ENCODE results near the gene MYO1E. TPM values are rescaled to one million over a fixed set of nuclear protein-coding genes. Genes with fewer than 3 reads are reported as not detected.
"Not testable (repeated sequence)": the region's sequence is repeated elsewhere in the genome, so short reads cannot be mapped to it uniquely, and the experiment has no call there.

The MYO1E gene
- total RNA-seq, 1 donor from 2014 or later, result 23.6 TPM

DNA sequence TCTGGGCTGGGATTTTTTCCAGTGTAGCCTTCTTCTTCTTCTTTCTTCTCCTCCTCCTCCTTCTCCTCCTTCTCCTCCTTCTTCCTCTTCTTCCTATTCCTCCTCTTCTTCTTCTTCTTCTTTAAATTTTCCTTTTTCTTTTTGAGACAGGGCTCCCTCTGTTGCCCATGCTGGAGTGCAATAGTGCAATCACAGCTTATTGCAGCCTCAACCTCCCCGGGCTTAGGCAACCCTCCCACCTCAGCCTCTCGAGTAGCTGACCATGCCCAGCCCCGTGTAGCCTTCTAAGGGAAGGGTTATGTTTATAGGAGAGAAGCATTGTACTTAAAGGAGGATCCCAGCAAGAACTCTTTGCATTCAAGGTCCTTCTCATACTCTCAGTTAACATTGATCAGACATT is 24.0 kb upstream of the MYO1E start:
- H3K4me3 ChIP-seq, result no peak overlapping the region
- no peaks in the 10 kb centered on the region for H3K27me3 ChIP-seq (ENCODE audit: low read depth)
- H3K4me1 ChIP-seq, result peaks cover 10% of the 10 kb centered on the region
- intact Hi-C loops (cut with micrococcal nuclease), result no loop called here
- H3K27ac ChIP-seq (replicated peaks), result no peak overlapping the region
- no peak for DNase-seq
- TF ChIP-seq, protein P1, sequence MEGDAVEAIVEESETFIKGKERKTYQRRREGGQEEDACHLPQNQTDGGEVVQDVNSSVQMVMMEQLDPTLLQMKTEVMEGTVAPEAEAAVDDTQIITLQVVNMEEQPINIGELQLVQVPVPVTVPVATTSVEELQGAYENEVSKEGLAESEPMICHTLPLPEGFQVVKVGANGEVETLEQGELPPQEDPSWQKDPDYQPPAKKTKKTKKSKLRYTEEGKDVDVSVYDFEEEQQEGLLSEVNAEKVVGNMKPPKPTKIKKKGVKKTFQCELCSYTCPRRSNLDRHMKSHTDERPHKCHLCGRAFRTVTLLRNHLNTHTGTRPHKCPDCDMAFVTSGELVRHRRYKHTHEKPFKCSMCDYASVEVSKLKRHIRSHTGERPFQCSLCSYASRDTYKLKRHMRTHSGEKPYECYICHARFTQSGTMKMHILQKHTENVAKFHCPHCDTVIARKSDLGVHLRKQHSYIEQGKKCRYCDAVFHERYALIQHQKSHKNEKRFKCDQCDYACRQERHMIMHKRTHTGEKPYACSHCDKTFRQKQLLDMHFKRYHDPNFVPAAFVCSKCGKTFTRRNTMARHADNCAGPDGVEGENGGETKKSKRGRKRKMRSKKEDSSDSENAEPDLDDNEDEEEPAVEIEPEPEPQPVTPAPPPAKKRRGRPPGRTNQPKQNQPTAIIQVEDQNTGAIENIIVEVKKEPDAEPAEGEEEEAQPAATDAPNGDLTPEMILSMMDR (IDR thresholded peaks at IDR 0.05; ENCODE audit: borderline replicate concordance), result no peak
- H3K9me3 ChIP-seq (replicated peaks), result no peaks in the 10 kb centered on the region
- no peaks in the 10 kb centered on the region for H3K36me3 ChIP-seq

DNA sequence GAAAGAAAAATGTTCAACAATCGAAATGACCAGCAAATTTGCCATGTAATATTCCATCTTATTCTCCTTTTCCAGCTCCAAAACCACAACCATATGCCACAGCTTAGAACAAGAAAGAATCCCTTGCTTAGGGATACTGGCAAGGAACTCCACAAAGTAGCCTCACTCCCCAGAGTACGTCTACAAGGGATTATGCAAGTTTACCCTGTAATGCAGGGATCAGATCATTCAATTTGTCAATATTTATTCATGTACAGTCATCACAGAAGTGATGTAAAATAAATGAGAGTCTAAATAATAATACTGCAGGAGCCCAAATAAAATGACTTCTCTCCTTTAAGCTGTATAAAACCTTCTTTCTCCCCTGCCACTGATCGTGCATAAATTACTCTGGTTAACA is 23.5 kb upstream of the MYO1E start:
- Histone ChIP-seq H3K27me3 (ENCODE audit: low read depth) (no peaks in the 10 kb centered on the region), H3K36me3 (no peaks in the 10 kb centered on the region), H3K4me1 (peaks cover 10% of the 10 kb centered on the region), H3K9me3 (replicated peaks) (no peaks in the 10 kb centered on the region), H3K27ac (replicated peaks) (no peak overlapping the region), H3K4me3 (no peak overlapping the region)
- intact Hi-C loops (cut with micrococcal nuclease), result no loop called here
- DNase-seq, result no peak
- TF ChIP-seq, protein P1 (IDR thresholded peaks at IDR 0.05; ENCODE audit: borderline replicate concordance), result no peak

DNA sequence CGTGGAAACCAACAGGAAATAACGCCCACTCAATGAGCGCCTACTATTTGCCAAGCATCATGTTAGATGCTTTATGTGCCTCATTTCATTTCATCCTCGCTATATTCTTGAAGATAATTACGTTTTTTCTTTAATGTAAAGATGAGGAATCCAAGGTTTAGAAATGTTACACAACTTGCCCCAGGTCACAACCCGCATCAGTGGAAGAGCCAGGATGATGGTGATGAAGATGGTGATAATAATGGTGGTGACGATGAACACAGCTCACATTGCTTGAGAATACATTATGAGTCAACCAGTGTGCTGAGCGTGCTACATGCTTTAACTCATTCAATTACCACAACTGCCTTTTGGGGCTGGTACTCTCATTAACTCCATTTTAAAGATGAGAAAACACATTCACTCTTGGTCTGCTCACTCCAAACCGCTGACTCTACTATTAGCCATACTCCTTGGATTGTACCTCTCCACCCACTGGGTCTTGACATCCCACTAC is 21.5 kb upstream of the MYO1E start:
- H3K9me3 ChIP-seq (replicated peaks), result no peaks in the 10 kb centered on the region
- no peak for DNase-seq
- intact Hi-C loops (cut with micrococcal nuclease), result no loop called here

DNA sequence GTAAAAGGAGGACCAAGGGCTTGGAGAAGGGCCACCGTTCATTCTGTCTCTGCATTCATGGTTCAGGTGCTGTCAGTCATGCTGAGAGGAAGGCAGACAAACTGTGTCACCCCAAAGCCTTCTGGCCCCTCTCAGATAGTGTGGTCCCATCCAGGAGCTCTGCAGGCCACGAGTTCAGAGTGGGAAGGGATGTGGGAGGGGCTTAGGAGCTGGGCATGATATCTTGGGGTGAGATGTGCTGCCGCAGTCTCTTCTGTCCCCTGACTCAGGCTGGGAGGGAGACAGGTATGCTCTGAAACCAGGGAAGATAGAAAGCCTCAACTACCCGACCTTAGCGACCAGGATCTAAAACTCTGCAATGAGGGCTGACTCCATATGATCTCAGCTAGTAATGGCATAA is 19.6 kb upstream of the MYO1E start:
- TF ChIP-seq, protein P1 (IDR thresholded peaks at IDR 0.05; ENCODE audit: borderline replicate concordance), result no peak
- intact Hi-C loops (cut with micrococcal nuclease), result no loop called here
- no peaks in the 10 kb centered on the region for H3K9me3 ChIP-seq (replicated peaks)

More for the DNA sequence above, 21.5 kb upstream of the MYO1E start:
- no peaks in the 10 kb centered on the region for H3K27me3 ChIP-seq (ENCODE audit: low read depth)
- TF ChIP-seq, protein P1 (IDR thresholded peaks at IDR 0.05; ENCODE audit: borderline replicate concordance), result no peak
- H3K36me3 ChIP-seq, result no peaks in the 10 kb centered on the region
- peaks cover 9% of the 10 kb centered on the region for H3K4me1 ChIP-seq
- H3K27ac ChIP-seq (replicated peaks), result no peak overlapping the region
- H3K4me3 ChIP-seq, result no peak overlapping the region

DNA sequence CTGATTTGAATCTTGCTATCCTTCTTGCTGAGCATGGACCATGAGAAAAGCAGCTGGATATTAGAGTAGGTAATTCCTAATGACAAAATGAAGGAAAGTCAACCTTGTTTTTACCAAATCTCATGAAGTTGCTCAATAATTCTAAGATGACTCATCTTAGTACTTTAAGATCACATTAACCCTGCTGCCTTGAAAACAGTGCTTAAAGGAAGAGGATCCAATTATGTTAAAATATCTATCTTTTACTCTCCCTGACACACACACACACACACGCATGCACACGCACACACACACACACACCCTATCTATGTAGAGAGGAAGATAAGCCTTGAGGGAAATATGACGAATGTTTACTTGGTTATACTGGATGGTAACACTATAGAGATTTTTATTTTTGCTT is 16.0 kb upstream of the MYO1E start:
- Histone ChIP-seq H3K4me3 (no peak overlapping the region), H3K4me1 (no peaks in the 10 kb centered on the region), H3K9me3 (replicated peaks) (no peaks in the 10 kb centered on the region), H3K36me3 (no peaks in the 10 kb centered on the region), H3K27ac (replicated peaks) (no peak overlapping the region), H3K27me3 (ENCODE audit: low read depth) (no peaks in the 10 kb centered on the region)
- no peak for DNase-seq
- intact Hi-C loops (cut with micrococcal nuclease), result no loop called here
- TF ChIP-seq, protein P1 (IDR thresholded peaks at IDR 0.05; ENCODE audit: borderline replicate concordance), result no peak

More for the DNA sequence above, 19.6 kb upstream of the MYO1E start:
- no peak overlapping the region for H3K27ac ChIP-seq (replicated peaks)
- H3K4me3 ChIP-seq, result no peak overlapping the region
- H3K4me1 ChIP-seq, result no peaks in the 10 kb centered on the region
- H3K36me3 ChIP-seq, result no peaks in the 10 kb centered on the region
- DNase-seq, result no peak
- H3K27me3 ChIP-seq (ENCODE audit: low read depth), result no peaks in the 10 kb centered on the region

DNA sequence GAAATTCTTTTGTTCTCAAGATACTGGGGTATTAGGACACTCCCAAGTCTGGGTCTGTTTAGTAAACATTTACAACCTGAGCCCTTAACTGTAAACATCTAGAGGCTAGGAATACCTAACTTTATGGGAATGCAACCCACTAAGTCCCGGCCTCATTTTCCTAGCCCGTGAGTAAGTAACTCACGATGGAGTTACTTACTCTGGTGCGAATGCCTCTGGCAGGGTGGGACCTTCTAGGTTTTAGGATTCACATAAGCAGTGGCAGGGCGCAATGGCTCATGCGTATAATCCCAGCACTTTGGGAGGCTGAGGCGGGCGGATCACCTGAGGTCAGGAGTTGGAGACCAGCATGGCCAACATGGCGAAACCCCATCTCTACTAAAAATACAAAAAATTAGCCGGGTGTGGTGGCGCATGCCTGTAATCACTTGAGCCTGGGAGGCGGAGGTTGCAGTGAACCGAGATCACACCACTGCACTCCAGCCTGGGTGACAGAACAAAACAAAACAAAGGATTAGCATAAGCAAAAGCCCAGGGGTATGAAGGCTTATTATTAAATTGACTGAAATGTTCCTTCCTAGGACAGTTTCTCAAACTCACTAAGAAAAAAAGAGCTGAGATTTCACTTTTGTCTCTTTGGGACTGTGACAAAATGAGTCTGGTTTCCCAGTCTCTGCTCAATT is 14.7 kb upstream of the MYO1E start:
- H3K4me3 ChIP-seq; intact Hi-C loops (cut with micrococcal nuclease); H3K4me1 ChIP-seq; H3K9me3 ChIP-seq (replicated peaks); H3K27ac ChIP-seq (replicated peaks); H3K27me3 ChIP-seq (ENCODE audit: low read depth); DNase-seq; H3K36me3 ChIP-seq: not testable (repeated sequence)
